BE2C (cell line): ENCODE results near the gene ALPK3.

Experiments used
- DNase-seq: peaks from one replicate; pipeline ENCODE4 v3.0.0-alpha.2; 2020
- H3K27me3 ChIP-seq: fragments of 250-450 bp; sonication (Bioruptor Pico); 2 replicates; pipeline ENCODE4 v1.5.1; 2020; ENCODE audit warnings: mild to moderate bottlenecking
- H3K36me3 ChIP-seq: fragments of 250-450 bp; sonication (Bioruptor Pico); 2 replicates; pipeline ENCODE4 v1.5.1; 2020; ENCODE audit warnings: mild to moderate bottlenecking
- H3K4me1 ChIP-seq: fragments of 250-450 bp; sonication (Bioruptor Pico); 2 replicates; pipeline ENCODE4 v1.5.1; 2020
- H3K4me3 ChIP-seq: 2 replicates; pipeline ENCODE4 v1.5.1; 2011; ENCODE audit warnings: low read depth, low read length
- H3K9me3 ChIP-seq: fragments of 250-450 bp; sonication (Bioruptor Pico); 2 replicates; pipeline ENCODE4 v1.5.1; 2020
- TF ChIP-seq, protein P1 (sequence below): IDR thresholded peaks from 2 replicates; pipeline ENCODE4 v1.5.1; 2012; ENCODE audit warnings: mild to moderate bottlenecking, low read depth, low read length

Gene ALPK3

DNA sequence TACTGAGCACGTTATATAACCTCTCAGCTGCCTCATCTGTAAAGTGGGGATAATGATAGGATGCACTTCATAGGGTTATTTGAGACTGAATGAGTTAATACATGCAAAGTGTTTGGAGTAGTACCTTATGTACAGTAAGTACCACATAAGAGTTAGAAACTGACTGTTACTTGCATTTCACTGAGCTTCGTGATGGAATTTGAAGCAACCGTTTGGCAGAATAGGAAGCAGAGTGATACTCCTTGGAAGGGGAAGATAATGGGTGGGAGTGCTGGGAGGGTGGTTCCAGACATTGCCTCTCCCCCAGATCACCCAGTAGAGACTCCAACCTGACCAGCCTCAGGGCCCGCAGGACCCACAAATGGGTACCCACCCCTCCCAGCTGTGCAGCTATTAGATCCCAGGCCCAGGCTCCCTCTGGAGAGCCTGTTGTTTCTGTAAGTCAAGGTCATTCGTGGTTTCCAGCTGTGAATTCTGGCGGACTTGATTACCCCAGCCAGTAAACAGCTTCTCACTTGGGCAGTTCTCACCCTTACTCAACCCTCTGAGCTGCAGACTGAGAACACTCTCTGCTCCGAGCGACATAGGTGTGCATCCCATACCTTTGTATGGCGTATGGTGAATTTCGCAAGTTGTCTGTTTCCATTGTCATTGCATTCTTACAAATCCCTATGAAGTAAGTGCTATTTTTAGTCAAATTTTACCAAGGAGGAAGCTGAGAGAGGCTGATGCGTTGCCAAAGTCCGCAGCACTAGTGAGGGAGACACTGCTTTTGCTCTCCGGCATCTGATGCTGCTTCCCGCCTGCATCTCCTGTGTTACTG, 11.1 kb downstream of the ALPK3 start:
- Histone ChIP-seq H3K4me1 (peaks cover 5% of the 10 kb centered on the region), H3K4me3 (no peak overlapping the region), H3K27me3 (no peaks in the 10 kb centered on the region), H3K36me3 (no peaks in the 10 kb centered on the region), H3K9me3 (no peaks in the 10 kb centered on the region)
- TF ChIP-seq, protein P1, sequence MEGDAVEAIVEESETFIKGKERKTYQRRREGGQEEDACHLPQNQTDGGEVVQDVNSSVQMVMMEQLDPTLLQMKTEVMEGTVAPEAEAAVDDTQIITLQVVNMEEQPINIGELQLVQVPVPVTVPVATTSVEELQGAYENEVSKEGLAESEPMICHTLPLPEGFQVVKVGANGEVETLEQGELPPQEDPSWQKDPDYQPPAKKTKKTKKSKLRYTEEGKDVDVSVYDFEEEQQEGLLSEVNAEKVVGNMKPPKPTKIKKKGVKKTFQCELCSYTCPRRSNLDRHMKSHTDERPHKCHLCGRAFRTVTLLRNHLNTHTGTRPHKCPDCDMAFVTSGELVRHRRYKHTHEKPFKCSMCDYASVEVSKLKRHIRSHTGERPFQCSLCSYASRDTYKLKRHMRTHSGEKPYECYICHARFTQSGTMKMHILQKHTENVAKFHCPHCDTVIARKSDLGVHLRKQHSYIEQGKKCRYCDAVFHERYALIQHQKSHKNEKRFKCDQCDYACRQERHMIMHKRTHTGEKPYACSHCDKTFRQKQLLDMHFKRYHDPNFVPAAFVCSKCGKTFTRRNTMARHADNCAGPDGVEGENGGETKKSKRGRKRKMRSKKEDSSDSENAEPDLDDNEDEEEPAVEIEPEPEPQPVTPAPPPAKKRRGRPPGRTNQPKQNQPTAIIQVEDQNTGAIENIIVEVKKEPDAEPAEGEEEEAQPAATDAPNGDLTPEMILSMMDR: no peak
- no peak for DNase-seq

DNA sequence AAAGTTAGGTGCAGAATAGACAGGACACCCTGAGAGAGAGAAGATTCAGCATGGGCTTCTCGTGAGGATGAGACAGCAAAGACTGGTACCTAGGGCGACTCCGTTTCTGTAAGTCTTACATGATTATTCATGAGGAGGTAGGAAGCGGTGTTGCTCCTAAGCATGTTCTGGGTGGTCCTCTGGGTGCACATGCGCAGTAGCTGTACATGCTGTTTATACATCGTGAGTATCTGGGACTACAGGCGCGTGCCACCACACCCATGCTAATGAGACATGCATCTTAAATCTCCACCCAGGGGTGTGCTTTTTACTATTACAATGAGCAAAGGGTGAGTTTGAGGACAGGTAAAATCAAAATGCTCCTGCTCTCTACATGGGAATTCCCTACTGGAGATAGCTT, 12.3 kb downstream of the ALPK3 start:
- H3K27me3 ChIP-seq: no peaks in the 10 kb centered on the region
- no peak for DNase-seq
- H3K9me3 ChIP-seq: no peaks in the 10 kb centered on the region
- peaks cover 10% of the 10 kb centered on the region for H3K4me1 ChIP-seq
- no peak overlapping the region for H3K4me3 ChIP-seq
- H3K36me3 ChIP-seq: no peaks in the 10 kb centered on the region
- TF ChIP-seq, protein P1: no peak

DNA sequence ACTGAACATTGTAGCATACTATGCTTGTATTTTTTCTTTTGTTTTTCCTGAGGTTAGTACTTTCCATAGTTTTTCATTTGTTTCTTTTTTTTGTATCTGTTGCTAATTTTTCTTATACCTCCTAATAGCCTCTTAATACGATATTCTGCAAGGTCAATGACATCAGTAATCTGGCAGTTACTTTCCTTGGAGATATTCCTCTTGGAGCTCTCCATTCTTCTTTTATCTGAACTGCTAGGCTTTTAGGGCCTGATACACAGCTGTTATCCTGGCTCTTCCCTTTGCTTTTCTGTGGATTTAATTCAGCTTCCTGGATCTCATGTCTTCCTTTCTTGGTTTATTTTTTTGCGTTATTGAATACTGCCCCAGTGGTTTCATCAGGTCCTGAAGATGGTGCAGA, 12.9 kb downstream of the ALPK3 start:
- Histone ChIP-seq H3K4me1 (peaks cover 10% of the 10 kb centered on the region), H3K9me3 (no peaks in the 10 kb centered on the region), H3K36me3 (no peaks in the 10 kb centered on the region), H3K4me3 (no peak overlapping the region), H3K27me3 (no peaks in the 10 kb centered on the region)
- TF ChIP-seq, protein P1: no peak
- no peak for DNase-seq

DNA sequence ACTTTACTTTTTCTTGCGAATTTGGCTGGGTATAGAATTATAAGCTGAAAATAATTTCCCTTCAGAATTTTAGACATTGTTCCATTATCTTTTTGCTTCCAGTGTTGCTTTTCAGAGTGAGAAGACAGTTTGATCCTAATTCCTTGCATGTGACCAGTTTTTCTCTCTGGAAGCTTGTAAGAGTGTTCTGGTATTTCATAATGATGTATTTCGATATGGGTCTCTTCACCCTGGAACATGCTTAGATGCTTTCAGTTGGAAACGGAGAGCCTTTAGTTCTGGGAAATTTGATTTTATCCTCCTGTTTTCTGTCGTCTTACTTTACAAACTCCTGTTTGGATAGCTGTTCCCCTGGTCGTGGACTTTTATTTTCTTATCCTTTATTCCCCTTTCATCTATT, 13.9 kb downstream of the ALPK3 start:
- Histone ChIP-seq H3K27me3 (no peaks in the 10 kb centered on the region), H3K4me1 (peaks cover 8% of the 10 kb centered on the region), H3K4me3 (no peak overlapping the region), H3K36me3 (no peaks in the 10 kb centered on the region), H3K9me3 (no peaks in the 10 kb centered on the region)
- TF ChIP-seq, protein P1: no peak
- DNase-seq: no peak

DNA sequence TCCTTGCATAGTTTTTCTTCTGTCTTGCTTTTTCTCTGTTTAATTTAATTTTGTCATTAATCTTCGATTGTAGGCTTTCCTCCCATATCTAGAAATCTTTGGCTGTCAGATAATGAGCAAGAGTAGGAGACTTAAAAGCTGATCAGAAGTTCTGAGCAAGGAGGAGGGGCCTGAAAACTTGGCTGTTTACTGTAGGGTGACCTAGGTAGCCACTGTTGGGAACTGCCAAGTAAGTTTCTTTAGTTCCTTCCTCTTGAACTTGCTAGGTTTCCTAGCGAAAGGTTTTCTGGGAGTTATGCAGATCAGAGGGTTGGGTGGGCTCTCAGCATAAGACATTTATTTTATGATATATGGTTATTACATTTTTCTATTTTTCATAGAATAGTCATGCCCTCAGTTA, 14.5 kb downstream of the ALPK3 start:
- Histone ChIP-seq H3K9me3 (no peaks in the 10 kb centered on the region), H3K4me3 (no peak overlapping the region), H3K4me1 (peaks cover 8% of the 10 kb centered on the region), H3K36me3 (no peaks in the 10 kb centered on the region), H3K27me3 (no peaks in the 10 kb centered on the region)
- DNase-seq: no peak
- TF ChIP-seq, protein P1: no peak

DNA sequence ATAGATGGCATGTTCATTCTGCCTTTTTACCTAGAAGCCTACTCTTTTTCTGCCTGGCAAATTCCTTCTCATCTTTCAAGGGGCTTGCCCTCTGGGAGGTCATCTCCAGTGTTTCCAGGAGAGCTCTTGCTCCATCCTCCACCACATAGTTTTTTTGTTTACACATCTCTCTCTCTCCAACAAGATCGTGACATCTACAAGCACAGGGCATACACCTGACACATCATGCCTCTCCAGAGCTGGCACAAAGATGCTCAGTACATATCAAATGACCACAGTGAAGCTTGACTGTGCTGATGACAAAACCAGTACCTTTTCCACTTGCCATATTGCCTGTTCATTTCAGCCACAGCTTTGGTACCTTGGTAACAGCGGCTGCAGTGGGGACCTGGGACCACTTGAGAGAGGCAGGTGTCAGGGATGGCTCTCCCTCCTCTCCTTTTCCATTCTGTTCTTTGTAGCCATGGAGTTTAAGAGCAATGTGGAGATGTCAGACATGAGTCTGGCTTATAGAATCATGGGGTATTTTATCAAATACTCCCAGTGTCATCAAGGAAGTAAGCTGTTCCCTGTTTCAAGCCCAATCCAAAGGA, 15.4 kb downstream of the ALPK3 start:
- no peak for DNase-seq
- Histone ChIP-seq H3K4me3 (no peak overlapping the region), H3K36me3 (no peaks in the 10 kb centered on the region), H3K4me1 (peaks cover 8% of the 10 kb centered on the region), H3K9me3 (no peaks in the 10 kb centered on the region), H3K27me3 (no peaks in the 10 kb centered on the region)
- TF ChIP-seq, protein P1: no peak
